Activated CD4-positive, alpha-beta T cell treated with anti-CD3 and anti-CD28 coated beads, Interleukin-2, amount 10 ng/mL, durations not matched to agents 7 days and 5 days (primary cell): ENCODE results near the gene SRRM4. TPM values are rescaled to one million over a fixed set of nuclear protein-coding genes. Genes with fewer than 3 reads are reported as not detected.

Source experiments
- CTCF ChIA-PET: fragments of 350-600 bp; sonication (Branson Sonifier 250); formaldehyde crosslinking; loops from one replicate; lab custom pipeline; 2021; ENCODE audit warnings: antibody characterized with exemption; lab: Charles Lee
- POLR2A ChIA-PET: fragments of 350-600 bp; sonication (Branson Sonifier 250); formaldehyde crosslinking; loops from one replicate; lab custom pipeline; 2021; ENCODE audit warnings: antibody characterized with exemption; lab: Charles Lee
- DNase-seq: peaks from one replicate; pipeline ENCODE4 v3.0.0-alpha.2; 2020
- H3K27ac Mint-ChIP-seq: one replicate; pipeline ENCODE4 v1.8.0; 2021; ENCODE audit warnings: mild to moderate bottlenecking, moderate library complexity, mixed read lengths
- H3K27me3 Mint-ChIP-seq: one replicate; pipeline ENCODE4 v1.8.0; 2021; ENCODE audit warnings: mixed read lengths
- H3K36me3 Mint-ChIP-seq: one replicate; pipeline ENCODE4 v1.8.0; 2021; ENCODE audit warnings: low read depth, mixed read lengths
- H3K4me1 Mint-ChIP-seq: one replicate; pipeline ENCODE4 v1.8.0; 2021; ENCODE audit warnings: mixed read lengths
- H3K4me3 Mint-ChIP-seq: one replicate; pipeline ENCODE4 v1.8.0; 2021; ENCODE audit warnings: mild to moderate bottlenecking, moderate library complexity, mixed read lengths
- H3K9me3 Mint-ChIP-seq: one replicate; pipeline ENCODE4 v1.8.0; 2021; ENCODE audit warnings: mixed read lengths
- total RNA-seq, 2 experiments: library from RNA; stranded (reverse); gene quantifications; one replicate each; pipeline ENCODE4 v1.2.3, GENCODE V29; 2021

SRRM4 gene
- total RNA-seq, 2 experiments from 2014 or later, result not detected

- H3K9me3 Mint-ChIP-seq, result no peaks in the 10 kb centered on the region
- H3K36me3 Mint-ChIP-seq, result no peaks in the 10 kb centered on the region
- H3K4me1 Mint-ChIP-seq, result no peaks in the 10 kb centered on the region
- no peak overlapping the region for H3K27ac Mint-ChIP-seq
- no peaks in the 10 kb centered on the region for H3K27me3 Mint-ChIP-seq
- ChIA-PET CTCF (no interaction called here), POLR2A (no interaction called here)
- no peak overlapping the region for H3K4me3 Mint-ChIP-seq
- DNase-seq, result no peak
These were observed 195.1 kb downstream of the SRRM4 start for GRCh38 chr12:119176267-119177055.

GRCh38 chr12:119177056-119177325 is 195.7 kb downstream of the SRRM4 start:
- DNase-seq, result no peak
- Mint-ChIP-seq H3K9me3 (no peaks in the 10 kb centered on the region), H3K4me1 (no peaks in the 10 kb centered on the region), H3K36me3 (no peaks in the 10 kb centered on the region), H3K27ac (no peak overlapping the region), H3K4me3 (no peak overlapping the region), H3K27me3 (no peaks in the 10 kb centered on the region)
- CTCF ChIA-PET, result no interaction called here
- POLR2A ChIA-PET, result no interaction called here

GRCh38 chr12:119177724-119178380 is 196.5 kb downstream of the SRRM4 start:
- H3K27ac Mint-ChIP-seq, result no peak overlapping the region
- no peaks in the 10 kb centered on the region for H3K36me3 Mint-ChIP-seq
- no peaks in the 10 kb centered on the region for H3K27me3 Mint-ChIP-seq
- POLR2A ChIA-PET, result no interaction called here
- no peaks in the 10 kb centered on the region for H3K4me1 Mint-ChIP-seq
- no peaks in the 10 kb centered on the region for H3K9me3 Mint-ChIP-seq
- H3K4me3 Mint-ChIP-seq, result no peak overlapping the region
- CTCF ChIA-PET, result no interaction called here
- no peak for DNase-seq

- ChIA-PET CTCF (no interaction called here), POLR2A (no interaction called here)
- Mint-ChIP-seq H3K4me1 (no peaks in the 10 kb centered on the region), H3K27ac (no peak within 1 kb of the TSS), H3K4me3 (no peak within 1 kb of the TSS), H3K9me3 (no peaks in the 10 kb centered on the region), H3K27me3 (no peaks in the 10 kb centered on the region), H3K36me3 (no peaks in the 10 kb centered on the region)
- DNase-seq, result no peak
These were observed 197.4 kb downstream of the SRRM4 start, which contains the start of gene HSPB8 for GRCh38 chr12:119178544-119179334. Gene HSPB8, plus strand, starts transcription at chr12:119178931. Its CDS starts 382 bp downstream, at chr12:119179313.

GRCh38 chr12:119179335-119180021 is 198.1 kb downstream of the SRRM4 start:
- CTCF ChIA-PET, result no interaction called here

GRCh38 chr12:119180380-119181040 is 199.2 kb downstream of the SRRM4 start:
- ChIA-PET POLR2A (no interaction called here), CTCF (no interaction called here)
- DNase-seq, result no peak
- no peaks in the 10 kb centered on the region for H3K9me3 Mint-ChIP-seq
- no peak overlapping the region for H3K27ac Mint-ChIP-seq
- H3K4me3 Mint-ChIP-seq, result no peak overlapping the region
- H3K4me1 Mint-ChIP-seq, result no peaks in the 10 kb centered on the region
- no peaks in the 10 kb centered on the region for H3K27me3 Mint-ChIP-seq
- no peaks in the 10 kb centered on the region for H3K36me3 Mint-ChIP-seq

More at GRCh38 chr12:119179335-119180021, 198.1 kb downstream of the SRRM4 start:
- DNase-seq, result no peak
- H3K36me3 Mint-ChIP-seq, result no peaks in the 10 kb centered on the region
- H3K27me3 Mint-ChIP-seq, result no peaks in the 10 kb centered on the region
- H3K27ac Mint-ChIP-seq, result no peak overlapping the region
- no peaks in the 10 kb centered on the region for H3K4me1 Mint-ChIP-seq
- no peaks in the 10 kb centered on the region for H3K9me3 Mint-ChIP-seq
- no peak overlapping the region for H3K4me3 Mint-ChIP-seq
- POLR2A ChIA-PET, result no interaction called here

GRCh38 chr12:119181202-119181601 is 199.9 kb downstream of the SRRM4 start:
- no peaks in the 10 kb centered on the region for H3K36me3 Mint-ChIP-seq
- ChIA-PET CTCF (interaction anchor here (0.6 kb wide), 1 partner anchor 1329 kb away, joined by 3 read pairs; no protein-coding TSS in a partner anchor), POLR2A (no interaction called here)
- no peak overlapping the region for H3K27ac Mint-ChIP-seq
- DNase-seq, result no peak
- H3K4me3 Mint-ChIP-seq, result no peak overlapping the region
- H3K4me1 Mint-ChIP-seq, result no peaks in the 10 kb centered on the region
- H3K27me3 Mint-ChIP-seq, result no peaks in the 10 kb centered on the region
- H3K9me3 Mint-ChIP-seq, result no peaks in the 10 kb centered on the region

- Mint-ChIP-seq H3K27ac (no peak overlapping the region), H3K27me3 (no peaks in the 10 kb centered on the region), H3K9me3 (no peaks in the 10 kb centered on the region), H3K4me3 (no peak overlapping the region), H3K36me3 (no peaks in the 10 kb centered on the region), H3K4me1 (no peaks in the 10 kb centered on the region)
- ChIA-PET CTCF (interaction anchor here (0.6 kb wide), 1 partner anchor 1330 kb away, joined by 3 read pairs; no protein-coding TSS in a partner anchor), POLR2A (no interaction called here)
- DNase-seq, result no peak
These were observed 200.6 kb downstream of the SRRM4 start for GRCh38 chr12:119181944-119182343.

- DNase-seq, result no peak
- Mint-ChIP-seq H3K9me3 (no peaks in the 10 kb centered on the region), H3K27me3 (no peaks in the 10 kb centered on the region), H3K36me3 (no peaks in the 10 kb centered on the region), H3K4me3 (no peak overlapping the region), H3K4me1 (no peaks in the 10 kb centered on the region), H3K27ac (no peak overlapping the region)
- POLR2A ChIA-PET, result no interaction called here
- CTCF ChIA-PET, result no interaction called here
These were observed 201.6 kb downstream of the SRRM4 start for GRCh38 chr12:119182701-119183493.

- POLR2A ChIA-PET, result no interaction called here
- Mint-ChIP-seq H3K9me3 (no peaks in the 10 kb centered on the region), H3K4me3 (no peak overlapping the region), H3K4me1 (no peaks in the 10 kb centered on the region), H3K36me3 (no peaks in the 10 kb centered on the region), H3K27me3 (no peaks in the 10 kb centered on the region), H3K27ac (no peak overlapping the region)
- CTCF ChIA-PET, result no interaction called here
- no peak for DNase-seq
These were observed 202.8 kb downstream of the SRRM4 start for GRCh38 chr12:119183942-119184695.

- Mint-ChIP-seq H3K36me3 (no peaks in the 10 kb centered on the region), H3K27ac (no peak overlapping the region), H3K4me1 (no peaks in the 10 kb centered on the region), H3K4me3 (no peak overlapping the region), H3K27me3 (no peaks in the 10 kb centered on the region), H3K9me3 (no peaks in the 10 kb centered on the region)
- POLR2A ChIA-PET, result no interaction called here
- CTCF ChIA-PET, result no interaction called here
- no peak for DNase-seq
These were observed 213.9 kb downstream of the SRRM4 start for GRCh38 chr12:119195256-119195655.
